ENCODE data around the gene SESTD1. TPM values are rescaled to one million over a fixed set of nuclear protein-coding genes. Genes with fewer than 3 reads are reported as not detected.

The SESTD1 gene
- 7.2 and 12.5 TPM in 2 replicates for total RNA-seq (2014; rRNA removed; shearing (Covaris generic))
- polyA plus RNA-seq (2015; cell fraction: cytosol; rRNA removed), result 14.4 and 15.0 TPM in 2 replicates
- 17.8 and 20.5 TPM in 2 replicates for polyA plus RNA-seq (2015; cell fraction: nucleus; rRNA removed)

DNA sequence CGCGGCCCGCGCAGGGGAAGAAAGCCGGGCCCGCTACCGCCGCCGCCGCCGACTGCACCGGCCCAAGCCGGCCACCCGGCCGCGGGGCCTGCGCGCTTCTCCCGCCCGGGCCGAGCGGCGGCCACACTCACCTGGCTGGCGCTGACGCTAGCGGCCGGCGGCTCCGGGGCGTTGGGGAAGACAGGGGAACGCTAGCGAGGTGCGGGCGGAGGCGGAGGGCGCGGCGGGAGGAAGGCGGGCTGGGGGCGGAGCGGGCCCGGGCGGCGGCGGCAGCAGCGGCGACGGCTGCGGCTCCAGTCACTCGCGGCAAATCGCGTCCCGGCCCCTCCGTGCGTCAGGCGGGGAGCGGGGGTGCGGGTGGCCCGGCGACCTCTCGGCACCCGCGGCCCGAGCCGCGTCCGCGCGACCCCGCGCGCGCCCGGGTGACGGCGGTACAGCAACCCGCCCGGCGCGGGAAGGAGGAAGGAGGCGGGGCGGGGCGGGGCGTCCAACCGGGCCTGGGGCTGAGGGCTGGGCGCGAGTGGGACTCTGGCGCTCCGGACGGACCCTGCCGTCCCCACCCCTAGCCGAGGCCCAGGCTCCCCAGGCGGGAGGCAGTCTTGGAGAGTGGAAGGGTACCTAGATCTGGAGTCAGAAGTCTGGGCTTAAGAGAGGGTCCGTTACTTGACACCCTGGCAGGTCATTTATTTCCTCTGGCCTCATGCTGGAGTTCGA, at the start of gene SESTD1:
SESTD1 (minus strand) TSS at position 465 of the 714 bp plus-strand sequence. CDS start 72,991 bp downstream, outside the sequence.
- peak; percentile 52 for DNase-seq (ENCODE audit: low read depth)

DNA sequence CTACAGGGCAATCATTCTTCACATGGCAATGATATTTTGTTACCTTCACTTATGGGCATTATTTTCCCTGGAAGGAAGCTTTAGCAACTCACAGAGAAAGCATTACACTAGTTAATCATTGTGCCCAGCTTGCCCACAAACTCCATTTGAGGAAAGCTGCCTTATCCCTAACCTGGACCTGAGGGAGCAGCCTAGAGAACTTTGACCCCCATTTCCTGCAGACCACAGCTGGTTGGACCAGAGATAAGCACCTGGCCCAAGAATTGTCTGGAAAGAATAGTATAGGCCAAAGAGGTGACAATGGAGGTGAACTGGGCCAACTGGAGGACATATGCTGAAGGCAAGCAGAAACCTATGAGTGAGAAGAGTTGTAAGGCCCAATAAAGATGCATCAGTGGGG, 48.4 kb upstream of the SESTD1 start:
- DNase-seq (ENCODE audit: low read depth), result no peak

- no peak for DNase-seq (ENCODE audit: low read depth)
These were observed 46.5 kb upstream of the SESTD1 start for GRCh38 chr2:179311101-179311500.

GRCh38 chr2:179307616-179308371, 43.2 kb upstream of the SESTD1 start:
- DNase-seq (ENCODE audit: low read depth), result no peak

DNA sequence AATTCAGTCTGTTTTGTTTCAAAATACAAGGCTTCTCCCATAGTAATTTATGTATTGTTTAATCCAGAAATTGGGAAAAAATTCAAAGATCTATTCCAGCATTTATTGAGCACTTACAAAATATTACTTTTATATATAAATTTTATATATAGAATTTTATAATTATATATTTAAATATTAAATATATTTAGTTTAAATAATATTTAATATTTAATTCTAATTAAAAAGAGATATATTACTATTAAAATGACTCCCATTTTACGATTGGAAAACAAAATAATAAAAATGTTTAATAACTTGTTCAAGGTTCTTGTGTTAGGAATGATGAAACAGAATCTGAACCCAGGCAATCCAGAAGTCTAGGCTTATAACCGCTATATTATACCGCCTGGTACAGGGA, 40.5 kb upstream of the SESTD1 start:
- no peak for DNase-seq (ENCODE audit: low read depth)

- no peak for DNase-seq (ENCODE audit: low read depth)
These were observed 39.8 kb upstream of the SESTD1 start for GRCh38 chr2:179304424-179304823.

GRCh38 chr2:179302764-179303571, 38.3 kb upstream of the SESTD1 start:
- DNase-seq (ENCODE audit: low read depth), result no peak

- DNase-seq (ENCODE audit: low read depth), result no peak
These were observed 37.5 kb upstream of the SESTD1 start for GRCh38 chr2:179302149-179302548.

DNA sequence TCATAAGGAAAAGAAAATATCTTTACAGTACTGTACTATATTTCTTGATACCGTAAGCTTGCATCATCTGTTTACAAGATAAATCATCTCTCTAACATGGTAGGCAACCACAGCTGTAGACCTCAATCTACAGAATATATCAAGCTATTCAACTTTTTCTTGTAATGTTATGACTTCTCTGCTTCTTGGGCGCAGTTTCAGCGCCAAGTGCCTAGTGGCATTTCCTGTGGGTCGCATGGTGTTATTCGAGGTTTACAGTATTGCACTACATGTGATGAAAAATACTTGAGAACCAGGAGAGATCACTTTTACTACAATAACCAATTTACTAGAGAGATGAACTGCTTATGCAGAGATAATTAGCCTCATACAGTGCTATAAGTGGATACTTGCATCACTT, 34.0 kb upstream of the SESTD1 start:
- DNase-seq (ENCODE audit: low read depth), result no peak

DNA sequence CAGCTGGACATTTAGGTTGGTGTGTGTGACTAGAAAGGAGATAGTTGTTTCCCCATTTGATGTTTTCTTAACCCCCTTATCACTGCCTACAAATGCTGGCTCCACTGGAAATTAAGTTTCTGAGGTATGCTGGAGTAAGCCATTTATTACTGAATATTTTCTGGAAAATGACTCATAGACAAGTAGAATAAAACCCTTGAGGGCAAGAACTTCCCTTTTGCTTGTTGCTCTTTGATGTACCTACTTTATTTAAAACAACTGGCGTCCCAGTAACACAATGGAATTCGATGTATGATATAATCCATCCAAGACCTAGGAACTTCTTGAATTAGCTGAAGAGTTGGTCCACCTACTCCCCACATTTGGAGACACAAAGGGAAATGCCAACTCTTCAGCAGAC, 33.3 kb upstream of the SESTD1 start:
- no peak for DNase-seq (ENCODE audit: low read depth)

DNA sequence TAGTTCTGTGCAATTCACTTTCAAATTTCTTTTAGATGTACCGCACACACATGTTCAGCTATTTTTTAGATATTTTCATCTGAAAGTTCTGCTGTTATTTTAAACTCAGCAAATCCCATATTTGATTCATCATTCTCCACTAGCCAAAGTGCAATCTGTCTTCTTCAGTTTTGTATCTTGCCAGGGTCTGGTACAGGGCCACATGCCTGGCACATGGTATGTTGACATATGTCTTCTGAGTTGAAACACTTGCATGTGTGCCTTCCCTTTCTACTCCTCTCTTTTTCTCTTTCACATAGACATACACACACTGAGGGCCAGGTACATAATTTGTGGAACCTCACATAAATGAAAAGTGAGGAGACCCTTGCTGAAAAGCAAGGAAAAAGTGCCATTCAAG, 25.7 kb upstream of the SESTD1 start:
- no peak for DNase-seq (ENCODE audit: low read depth)

GRCh38 chr2:179285060-179285459, 20.4 kb upstream of the SESTD1 start:
- DNase-seq (ENCODE audit: low read depth), result no peak

DNA sequence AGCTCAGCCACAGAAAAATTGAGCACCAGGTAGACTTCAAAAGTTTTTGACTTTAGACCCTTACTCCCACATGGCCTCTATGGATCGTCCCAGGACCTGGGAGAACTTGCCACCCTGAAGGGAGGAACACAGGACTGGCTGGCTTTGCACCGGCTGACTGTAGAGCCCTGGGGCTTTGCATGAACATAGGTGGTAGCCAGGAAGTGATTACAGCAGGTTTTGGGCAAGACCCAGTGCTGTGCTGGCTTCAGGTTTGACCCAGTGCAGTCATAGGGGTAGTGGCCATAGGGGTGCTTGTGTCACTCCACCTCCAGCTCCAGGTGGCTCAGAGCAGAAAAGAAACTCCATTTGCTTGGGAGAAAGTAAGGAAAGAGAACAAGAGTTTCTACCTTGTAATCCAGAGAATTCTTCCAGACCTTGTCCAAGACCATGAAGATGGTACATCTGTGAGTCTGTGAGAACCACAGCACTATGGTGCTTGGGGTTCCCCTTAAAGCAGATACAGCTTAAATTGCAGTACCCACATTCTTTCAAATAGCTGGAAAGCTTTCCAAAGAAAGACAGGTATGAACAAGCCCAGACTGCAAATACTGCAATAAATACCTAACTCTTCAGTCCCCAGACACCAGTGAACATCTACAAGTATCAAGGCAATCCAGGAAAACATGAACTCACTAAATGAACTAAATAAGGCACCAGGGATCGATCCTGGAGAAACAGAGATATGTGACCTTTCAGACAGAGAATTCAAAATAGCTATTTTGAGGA, 13.0 kb upstream of the SESTD1 start:
- DNase-seq (ENCODE audit: low read depth), result no peak

- no peak for DNase-seq (ENCODE audit: low read depth)
These were observed 10.8 kb upstream of the SESTD1 start for GRCh38 chr2:179275253-179276012.

- no peak for DNase-seq (ENCODE audit: low read depth)
These were observed 10.1 kb upstream of the SESTD1 start for GRCh38 chr2:179274749-179275148.

DNA sequence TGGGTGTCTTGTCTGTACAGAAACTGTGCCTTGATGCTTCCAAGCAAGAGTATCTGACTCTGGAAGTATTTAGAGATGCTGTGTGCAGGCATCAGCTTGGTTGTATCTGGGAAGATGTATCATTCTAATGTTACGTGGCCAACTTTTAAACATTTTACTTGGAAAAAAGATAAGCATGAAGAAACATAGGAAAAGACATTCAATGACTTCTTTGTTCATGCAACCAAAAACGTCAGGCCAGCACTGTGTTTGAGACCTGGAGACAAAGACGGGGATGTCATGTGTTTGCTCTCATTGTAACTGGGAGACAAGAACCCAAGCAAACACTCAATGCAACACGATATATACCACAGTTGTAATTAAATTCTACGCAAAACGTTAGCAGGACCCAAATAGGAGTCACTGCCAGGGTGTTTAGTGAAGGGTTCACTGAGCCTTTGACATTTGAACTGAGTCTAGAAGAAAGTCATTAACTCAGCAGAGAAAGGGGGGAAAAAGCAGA, 8.9 kb upstream of the SESTD1 start:
- DNase-seq (ENCODE audit: low read depth), result no peak

- DNase-seq (ENCODE audit: low read depth), result peak; percentile 58
These were observed 8.0 kb upstream of the SESTD1 start for GRCh38 chr2:179272406-179273192.

DNA sequence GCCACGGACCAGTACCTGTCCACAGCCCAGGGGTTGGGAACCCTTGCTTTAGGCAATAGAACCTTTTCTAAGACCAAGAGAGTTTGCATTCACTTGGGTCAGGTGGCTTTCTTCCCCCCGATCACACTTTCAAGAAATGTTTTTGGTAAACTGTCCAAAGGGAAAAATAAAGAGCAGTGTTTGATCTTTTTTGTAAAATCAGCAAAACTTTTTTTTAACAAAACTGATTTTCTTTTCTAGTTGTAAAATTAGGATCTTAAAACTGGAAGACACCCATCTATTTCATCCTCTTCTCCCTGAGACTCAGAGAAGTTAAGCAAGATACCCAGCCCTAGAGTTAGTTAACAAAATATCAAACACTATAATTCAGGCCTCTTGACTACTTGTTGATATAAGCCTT, 6.1 kb upstream of the SESTD1 start:
- DNase-seq (ENCODE audit: low read depth), result no peak

GRCh38 chr2:179268277-179268925, 3.8 kb upstream of the SESTD1 start:
- peak; percentile 60 for DNase-seq (ENCODE audit: low read depth)

All from HT1080 (cell line).